Kasumi-1 (cell line): ENCODE data around the gene GON4L.
"Not testable (repeated sequence)": the region's sequence is repeated elsewhere in the genome, so short reads cannot be mapped to it uniquely, and the experiment has no call there.

Experiments
- DNase-seq, 2 experiments: peaks; one replicate each; lab custom pipeline; 2025; lab: John Stamatoyannopoulos, UW

Gene GON4L

DNA sequence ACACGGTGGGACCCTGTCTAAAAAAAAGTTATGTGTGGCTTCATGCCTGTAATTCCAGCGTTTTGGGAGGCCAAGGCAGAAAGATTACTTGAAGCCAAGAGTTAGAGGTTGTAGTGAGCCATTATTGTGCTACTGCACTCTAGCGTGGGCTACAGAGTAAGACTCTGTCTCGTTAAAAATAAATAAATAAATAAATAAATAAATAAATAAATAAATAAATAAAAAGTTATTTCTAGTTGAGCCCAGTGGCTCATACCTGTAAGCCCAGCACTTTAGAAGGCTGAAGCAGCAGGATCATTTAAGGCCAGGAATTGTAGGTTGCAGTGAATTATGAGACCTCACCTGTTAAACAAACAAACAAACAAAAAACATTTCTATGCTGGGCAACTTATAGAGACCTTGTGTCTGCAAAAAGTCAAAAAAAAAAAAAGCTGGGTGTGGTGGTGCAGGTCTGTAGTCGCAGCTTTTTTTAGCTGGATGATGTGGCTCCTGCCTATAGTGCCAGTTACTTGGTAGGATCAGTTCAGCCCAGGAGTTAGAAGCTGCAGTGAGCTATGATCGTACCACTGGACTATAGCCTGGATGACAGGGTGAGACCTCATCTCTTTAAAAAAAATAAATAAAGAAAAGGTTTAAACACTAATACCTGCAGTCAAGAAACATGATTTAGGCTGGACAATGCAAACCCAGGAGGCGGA is 25.6 kb downstream of the GON4L start:
- no peak for DNase-seq

DNA sequence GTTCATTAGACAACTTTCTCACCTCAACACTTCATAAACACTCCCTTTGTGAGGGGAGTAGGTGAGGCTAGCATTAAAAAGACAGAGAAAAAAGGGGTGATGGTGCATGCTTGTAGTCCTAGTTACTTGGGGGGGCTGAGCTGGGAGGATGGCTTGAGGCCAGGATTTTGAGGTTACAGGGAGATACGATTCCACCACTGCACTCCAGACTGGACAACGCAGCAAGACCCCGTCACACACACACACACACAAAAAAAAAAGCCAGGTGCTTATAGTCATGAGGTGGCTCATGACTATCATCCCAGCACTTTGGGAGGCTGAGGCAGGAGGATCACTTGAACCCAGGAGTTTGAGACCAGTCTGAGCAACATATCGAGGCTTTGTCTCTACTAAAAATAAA is 29.6 kb downstream of the GON4L start:
- no peak for DNase-seq

DNA sequence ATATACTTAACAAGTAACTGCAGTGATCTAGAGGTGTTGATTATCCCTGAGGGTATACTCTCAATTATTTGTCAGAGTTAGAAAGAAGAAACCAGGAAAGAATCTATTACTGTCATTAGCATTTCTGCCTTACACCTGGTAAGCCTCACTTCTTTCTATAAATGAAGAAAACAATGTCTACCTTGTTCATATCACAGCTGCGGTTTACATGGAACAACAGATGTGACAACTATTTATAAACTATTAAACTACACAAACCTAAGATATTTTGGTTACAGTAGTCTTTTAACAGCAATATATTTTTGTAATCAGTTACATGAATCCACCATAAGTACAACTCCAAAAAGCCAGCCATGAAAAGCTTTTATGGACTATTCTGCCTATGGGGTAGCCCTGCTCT is 40.7 kb downstream of the GON4L start:
- DNase-seq = no peak

DNA sequence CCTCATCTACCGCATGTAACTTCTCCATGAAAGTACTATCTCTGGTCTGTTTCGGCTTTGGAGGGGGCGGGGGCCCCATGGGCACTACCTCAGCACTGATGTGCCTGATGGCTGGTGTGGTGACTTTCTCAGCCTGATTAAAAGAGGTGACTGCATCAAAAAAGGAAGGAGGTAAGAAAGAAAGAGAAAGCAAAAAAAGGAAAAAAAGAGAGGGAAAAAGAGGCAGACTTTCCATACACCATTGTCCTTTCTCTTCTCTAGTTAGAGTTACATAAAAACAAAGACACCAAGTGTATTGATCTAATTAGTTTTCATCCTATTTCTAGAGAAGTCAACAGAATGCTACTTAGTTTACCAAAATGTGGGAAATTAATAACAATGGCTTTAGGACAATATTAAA is 43.3 kb downstream of the GON4L start:
- no peak for DNase-seq

DNA sequence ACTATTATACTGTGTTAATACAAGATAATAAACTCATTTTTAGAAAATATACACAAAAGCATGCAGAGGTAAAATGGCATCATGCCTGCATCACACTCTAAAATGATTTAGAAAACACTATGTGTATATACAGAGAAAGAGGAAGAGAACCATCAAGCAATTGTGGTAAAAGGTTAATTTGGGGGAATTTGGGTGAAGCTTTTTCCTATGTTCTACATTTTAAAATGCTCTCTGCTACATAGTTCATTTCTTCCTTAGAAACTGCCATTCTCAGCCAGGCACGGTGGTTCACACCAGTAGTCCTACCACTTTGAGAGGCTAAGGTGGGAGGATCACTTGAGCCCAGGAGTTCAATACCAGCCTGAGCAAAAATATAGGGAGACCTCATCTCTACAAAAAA is 44.1 kb downstream of the GON4L start:
- no peak for DNase-seq

DNA sequence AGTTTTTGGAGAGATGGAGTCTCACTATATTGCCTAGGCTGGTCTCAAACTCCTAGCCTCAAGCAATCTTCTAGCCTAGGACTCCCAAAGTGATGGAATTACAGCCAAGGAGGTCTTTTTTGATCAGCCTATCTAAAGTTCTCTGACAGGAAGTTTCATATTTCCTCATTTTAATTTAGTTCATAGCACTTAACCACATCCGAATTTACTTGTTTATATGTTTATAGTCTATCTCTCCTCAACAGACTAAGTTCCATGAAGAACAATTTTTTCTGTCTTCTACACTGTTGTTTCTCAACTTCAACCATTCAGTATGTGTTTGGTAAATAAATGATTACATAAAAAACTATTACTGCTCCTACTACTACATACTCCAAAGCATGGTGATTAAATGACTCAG is 47.9 kb downstream of the GON4L start:
- DNase-seq = peak; percentile 13 to 34

DNA sequence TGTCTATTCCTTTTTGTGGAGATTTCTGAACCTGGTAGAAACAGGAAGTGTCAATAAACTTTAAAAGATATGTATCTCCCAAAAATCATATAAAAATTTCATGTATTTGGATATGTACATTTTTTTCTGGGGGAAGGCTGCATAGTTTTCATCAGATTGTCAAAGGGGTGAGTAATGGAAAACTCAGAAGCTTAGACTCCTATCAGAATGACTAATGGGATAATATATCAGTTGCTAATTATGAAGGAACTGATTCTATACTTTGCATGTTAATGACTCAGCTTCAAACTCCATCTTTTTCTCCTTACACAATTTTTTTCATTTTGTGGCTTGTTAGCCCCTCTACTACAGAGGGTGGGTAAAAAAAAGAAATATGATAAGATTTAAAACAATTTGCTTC is 55.9 kb downstream of the GON4L start:
- DNase-seq = no peak

DNA sequence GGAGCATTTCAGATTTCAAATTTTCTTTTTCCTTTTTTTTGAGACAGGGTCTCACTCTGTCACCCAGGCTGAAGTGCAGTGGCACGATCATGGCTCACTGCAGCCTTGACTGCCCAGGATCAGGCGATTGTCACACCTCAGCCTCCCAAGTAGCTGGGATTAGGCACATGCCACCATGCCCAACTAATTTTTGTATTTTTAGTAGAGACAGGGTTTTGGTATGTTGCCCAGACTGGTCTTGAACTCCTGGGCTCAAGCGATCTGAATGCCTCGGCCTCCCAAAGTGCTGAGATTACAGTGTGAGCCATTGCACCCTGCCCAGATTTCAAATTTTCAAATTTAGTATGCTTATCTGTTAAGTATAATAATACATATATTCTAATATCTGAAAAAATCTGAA is 61.4 kb downstream of the GON4L start:
- not testable (repeated sequence) for DNase-seq

DNA sequence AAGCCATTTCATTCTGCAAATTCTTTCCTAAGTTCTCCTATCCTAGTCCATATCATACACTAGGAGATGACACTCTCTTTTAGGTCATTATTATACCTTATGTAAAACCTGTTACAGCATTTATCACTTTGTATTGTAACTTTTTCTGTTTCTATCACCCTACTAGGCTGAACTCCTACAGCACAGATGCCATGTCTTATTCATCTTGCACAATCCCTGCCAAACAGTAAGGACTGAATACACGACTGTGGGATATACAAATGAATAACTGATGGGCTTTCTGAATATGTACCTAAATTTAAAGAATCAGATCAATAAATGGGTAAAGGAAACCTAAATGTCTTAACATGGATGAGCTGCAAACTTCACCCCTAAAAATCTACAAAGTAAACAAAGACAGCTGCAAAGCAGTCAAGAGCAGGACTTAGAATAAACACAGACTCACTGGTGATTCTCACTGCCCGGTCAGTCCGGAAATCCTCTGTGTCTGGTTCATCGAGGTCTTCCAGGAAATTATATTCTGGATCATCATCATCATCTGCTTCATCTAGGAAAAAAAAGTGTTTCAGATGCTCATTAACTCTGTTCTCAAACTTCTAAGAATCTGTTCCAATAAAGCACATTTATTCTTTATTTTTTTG is 62.3 kb downstream of the GON4L start:
- DNase-seq = no peak

DNA sequence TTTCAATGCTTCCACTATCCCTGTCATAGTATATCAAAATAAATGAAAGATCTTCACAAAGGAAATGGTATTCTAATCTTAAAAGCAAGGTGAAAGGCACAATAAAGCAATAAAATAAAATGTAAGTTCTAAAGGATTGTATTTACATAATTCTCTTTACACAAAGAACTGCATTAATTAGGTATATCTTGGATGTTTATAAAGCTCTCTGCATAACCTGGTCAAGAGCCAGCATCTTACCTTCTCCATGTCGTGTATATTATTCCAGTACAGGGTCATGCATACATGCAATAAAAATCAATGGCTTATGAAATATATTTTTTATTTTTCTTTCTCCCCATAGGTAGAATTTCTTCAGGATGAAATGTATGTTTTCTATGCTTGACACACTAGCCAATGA is 63.8 kb downstream of the GON4L start:
- no peak for DNase-seq

DNA sequence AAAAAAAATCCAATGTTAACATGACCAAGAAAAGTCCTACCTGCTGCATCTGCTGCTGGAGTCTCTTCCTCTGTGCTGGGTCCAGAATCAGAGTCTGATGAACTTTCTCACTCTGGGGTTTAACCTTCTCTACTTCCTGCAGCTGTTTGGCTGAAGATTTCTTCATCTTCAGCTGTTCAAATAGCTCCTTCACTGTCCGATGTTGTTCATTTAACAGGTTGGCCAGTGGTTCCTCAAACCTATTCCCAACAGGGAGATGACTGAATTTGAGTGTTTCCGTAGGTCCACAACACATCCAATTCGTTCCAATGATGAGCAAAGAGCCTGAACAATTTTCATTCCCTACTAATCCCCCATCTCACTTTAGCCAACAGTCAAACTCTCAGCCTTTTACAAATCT is 79.4 kb downstream of the GON4L start:
- DNase-seq = no peak

DNA sequence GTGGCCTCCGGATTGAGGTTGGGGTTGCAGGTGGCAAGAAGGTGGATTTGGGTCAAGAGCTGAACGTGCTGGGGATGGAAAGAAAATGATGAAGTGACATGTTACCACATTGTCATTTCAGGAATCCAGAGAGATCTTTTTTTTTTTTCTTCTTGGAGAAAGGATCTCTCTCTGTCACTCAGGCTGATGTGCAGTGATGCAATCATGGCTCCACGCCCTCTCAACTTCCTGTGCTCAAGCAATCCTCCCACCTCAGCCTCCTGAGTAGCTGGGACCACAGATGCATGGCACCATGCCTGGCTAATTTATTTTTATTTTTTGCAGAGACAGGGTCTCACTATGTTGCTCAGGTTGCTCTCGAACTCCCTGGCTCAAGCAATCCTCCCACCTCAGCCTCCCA is 80.6 kb downstream of the GON4L start:
- no peak for DNase-seq

DNA sequence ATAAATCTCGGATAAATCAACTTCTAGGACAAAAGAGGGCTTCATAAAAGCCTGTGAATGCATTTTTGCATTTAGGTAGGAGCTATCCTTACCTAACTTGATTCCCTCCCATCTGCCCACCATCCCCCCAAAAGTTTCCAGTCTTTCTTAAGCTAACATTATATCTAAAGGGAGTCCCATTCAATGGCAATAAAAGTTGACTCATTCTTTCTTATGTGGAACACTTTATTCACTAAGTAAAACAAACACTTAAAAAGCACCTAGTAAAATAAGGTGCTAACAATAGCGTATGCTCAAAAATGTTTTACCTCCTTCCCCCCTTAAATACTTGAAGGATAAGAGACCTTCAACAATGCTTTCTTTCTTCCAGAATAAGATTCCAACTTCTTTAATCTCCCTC is 83.8 kb downstream of the GON4L start:
- no peak for DNase-seq

DNA sequence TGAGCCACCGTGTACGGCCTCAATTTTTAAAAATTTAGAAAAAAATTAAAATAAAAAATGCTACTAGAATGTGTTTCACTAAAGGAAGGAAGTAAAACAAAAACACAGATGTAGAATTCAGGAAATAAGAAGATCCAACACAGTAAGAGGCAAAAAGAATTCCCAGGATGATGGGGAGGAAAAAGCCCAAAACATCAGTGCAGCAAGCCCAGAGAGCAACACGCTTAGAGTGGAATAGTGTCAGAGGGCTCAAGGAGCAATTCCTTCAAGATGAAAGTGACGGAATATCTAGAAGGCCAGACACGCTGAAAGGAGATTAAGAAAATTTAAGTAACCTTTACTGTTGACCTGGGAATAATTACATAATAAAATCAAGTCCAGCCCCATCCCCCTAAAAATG is 87.8 kb downstream of the GON4L start:
- DNase-seq = no peak

DNA sequence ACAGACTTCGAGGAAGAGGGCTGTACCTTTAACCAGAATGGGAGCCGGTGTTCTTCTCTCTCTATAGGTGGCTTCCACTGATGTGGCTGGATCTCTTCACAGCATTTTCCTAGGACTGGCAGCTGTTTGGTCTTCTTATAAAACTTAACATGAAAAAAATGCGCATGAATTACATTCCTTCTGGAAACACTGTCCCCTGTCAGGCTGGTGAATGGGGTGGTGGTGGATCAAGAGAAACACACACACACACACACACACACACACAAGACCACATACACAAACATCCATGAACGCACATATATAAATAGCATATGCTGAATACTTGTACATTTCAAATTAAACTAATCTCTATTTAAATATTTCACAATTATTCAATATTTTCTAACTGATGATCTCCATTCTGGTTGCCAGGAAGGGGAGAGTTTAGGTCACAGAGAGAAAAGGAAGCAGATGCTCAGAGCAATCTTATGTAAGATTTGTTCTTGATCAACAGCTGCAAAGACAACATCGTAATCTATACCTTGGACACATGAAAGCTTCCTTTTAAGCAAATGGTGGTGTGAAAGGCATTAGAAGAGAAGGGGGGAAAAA is 89.5 kb downstream of the GON4L start:
- DNase-seq = not testable (repeated sequence)

DNA sequence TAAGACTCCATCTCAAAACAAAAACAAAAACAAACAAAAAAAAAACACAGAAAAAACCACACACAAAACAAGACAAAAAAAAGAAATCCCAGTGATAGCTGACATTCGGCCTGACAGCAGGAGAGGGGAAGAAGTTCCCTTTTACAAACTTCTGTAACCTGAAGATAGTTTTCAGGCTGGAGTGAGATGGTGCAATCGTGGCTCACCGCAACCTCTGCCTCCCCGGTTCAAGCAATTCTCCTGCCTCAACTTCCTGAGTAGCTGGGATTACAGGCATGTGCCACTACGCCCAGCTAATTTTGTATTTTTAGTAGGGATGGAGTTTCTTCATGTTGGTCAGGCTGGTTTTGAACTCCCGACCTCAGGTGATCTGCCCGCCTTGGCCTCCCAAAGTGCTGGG is 93.0 kb downstream of the GON4L start:
- DNase-seq = peak; percentile 82 to 86

DNA sequence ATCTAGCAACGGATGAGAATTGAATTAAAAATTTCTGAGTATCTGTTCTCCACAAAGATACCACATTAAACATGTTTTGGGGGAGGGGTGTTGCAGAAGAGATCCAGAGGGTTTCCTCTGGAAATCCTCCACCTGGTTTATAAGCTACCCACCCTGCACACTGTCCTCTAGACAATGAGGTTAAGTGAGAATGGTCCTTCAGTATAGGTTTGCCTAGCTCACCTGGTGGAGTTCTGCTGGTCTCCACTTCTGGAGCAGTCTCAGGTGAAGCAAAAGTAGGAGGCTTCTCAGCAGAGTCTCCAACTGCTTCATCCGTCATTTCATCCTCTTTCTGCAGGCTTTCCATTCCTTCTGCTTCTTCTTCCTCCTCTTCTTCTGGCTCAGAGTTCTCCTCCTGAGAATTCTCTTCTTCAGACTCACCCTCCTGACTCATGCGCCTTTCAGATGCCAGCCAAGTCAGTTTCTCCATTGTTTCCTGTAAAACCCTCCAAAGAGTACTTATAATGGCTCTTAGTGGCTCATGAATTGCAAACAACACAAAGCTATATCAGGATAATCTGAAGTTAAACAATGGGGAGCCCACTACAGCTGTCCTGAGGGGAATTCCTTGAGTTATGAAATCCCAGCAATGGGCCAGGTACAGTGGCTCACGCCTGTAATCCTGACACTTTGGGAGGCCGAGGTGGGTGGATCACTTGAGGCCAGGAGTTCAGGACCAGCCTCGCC is 93.8 kb downstream of the GON4L start:
- DNase-seq = peak; percentile 13 to 36

DNA sequence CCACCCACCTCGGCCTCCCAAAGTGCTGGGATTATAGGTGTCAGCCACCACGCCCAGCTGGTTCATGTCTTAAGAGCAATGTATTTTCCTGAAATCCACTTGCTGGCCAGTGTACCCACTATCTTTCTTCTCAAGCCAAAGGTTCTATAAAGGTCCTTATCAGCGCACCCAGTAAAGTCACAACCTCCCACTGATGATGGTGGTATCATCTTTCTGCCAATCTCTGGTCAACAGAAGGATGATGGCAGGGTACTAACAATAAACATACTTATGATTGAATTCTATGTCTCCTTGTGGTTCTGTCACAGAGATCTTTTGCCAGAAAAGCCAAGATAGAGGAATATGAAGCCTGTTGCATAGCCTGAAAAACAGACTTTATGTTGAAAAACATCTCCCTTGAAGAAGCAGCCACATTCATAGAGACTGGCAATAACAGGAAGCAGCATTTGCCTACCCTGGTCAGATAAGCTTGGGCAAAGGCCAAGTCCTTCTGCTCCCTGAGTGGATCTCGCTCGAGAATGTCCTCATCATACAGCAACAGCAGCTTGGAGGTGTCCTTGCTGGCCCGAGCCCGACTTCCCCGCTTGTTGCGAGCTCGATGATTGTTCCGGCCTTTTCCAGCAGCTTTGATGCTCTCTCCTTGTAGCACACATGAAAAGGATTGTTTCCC is 95.1 kb downstream of the GON4L start:
- DNase-seq = no peak

DNA sequence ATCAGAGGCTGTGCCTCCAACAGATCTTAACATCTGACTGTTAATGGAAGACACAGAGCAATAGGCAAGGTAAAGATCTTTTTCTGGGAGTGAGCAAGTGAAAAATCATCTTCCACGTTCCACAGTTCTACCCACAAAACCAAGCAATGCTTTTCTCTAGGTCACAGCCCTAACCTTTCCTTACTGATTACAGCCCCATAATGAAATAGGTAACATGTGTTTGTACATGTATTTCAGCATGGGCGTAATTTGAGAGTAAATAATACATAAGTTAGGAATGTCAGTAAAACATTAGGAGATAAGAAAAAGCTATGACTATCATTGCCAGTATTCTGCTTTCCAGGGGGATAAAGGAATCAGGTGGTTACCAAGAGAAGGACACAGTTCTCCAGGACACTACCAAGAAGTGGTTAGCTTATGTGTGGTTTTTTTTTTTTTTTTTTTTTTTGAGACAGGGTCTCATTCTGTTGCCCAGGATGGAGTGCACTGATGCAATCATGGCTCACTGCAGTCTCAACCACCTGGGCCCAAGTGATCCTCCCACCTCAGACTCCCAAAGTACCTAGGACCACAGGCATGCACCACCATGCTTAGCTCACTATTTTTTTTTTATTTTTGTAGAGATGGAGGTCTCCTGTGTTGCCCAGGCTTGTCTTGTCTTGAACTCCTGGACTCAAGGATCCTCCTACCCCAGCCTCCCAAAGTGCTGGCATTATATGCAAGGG is 96.1 kb downstream of the GON4L start:
- no peak for DNase-seq

DNA sequence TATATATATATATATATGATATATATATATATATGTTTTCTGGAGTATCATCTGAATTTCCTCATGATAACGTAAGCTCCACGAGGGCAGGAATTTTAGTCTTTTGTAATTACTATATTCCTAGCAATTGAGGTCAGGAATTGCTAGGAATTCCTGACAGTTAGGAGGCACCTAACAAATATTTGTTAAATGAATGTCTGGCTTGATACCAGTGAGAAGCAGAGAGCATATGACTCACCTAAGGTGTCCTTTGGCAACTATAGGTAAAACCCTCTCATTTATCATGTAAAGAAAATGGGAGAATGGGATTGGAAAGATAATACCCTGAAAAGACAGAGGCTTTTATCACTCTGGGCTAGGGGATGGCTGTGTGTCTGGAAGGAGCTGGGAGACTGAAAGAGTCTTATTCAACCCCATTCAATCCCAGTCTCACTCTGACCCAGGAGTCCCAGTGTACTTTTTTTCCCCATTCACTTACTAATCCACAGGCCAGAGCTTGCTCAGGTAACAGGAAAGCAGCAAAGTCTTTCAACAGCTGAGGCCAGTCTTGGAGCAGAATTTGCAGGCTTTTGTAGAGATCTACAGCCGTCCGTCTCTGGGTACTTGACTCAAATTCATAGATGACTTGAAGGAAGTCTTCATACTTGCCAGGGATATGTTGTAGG is 96.9 kb downstream of the GON4L start:
- no peak for DNase-seq

DNA sequence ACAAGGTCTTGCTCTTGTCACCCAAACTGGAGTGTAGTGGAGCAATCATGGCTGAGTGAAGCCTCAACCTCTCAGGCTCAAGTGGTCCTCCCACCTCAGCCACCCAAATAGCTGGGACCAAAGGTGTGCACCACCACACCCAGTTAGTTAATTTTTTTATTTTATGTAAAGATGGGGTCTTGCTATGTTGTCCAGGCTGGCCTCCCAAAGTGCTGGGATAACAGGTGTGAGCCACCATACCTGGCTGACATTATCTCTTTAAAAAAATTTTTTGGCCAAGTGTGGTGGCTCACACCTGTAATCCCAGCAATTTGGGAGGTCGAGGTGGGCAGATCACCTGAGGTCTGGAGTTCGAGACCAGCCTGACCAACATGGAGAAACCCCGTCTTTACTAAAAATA is 98.0 kb downstream of the GON4L start:
- not testable (repeated sequence) for DNase-seq
